Effector memory CD4-positive, alpha-beta T cell (primary cell): Measurements from ENCODE around the gene SLC16A9.

Experiments used
- DNase-seq, 3 donors: peaks; one replicate each; pipeline ENCODE4 v3.0.0-alpha.2; 2020
- H3K27ac ChIP-seq: 2 replicates; pipeline ENCODE4 v1.7.0; 2013; ENCODE audit warnings: mild to moderate bottlenecking, low read length, moderate library complexity; ENCODE audit not compliant: insufficient read depth, poor library complexity, severe bottlenecking
- H3K27me3 ChIP-seq: replicated peaks from 2 replicates; pipeline ENCODE4 v1.7.0; 2013; ENCODE audit warnings: mild to moderate bottlenecking, low read length; ENCODE audit not compliant: insufficient read depth, control insufficient read depth, poor library complexity, severe bottlenecking
- H3K36me3 ChIP-seq: 2 replicates; pipeline ENCODE4 v1.7.0; 2013; ENCODE audit warnings: mild to moderate bottlenecking, low read length, moderate library complexity; ENCODE audit not compliant: control insufficient read depth, insufficient read depth
- H3K4me1 ChIP-seq: 2 replicates; pipeline ENCODE4 v1.7.0; 2013; ENCODE audit warnings: low read length, mild to moderate bottlenecking; ENCODE audit not compliant: control insufficient read depth, insufficient read depth, poor library complexity, severe bottlenecking
- H3K4me3 ChIP-seq: 2 replicates; pipeline ENCODE4 v1.7.0; 2013; ENCODE audit warnings: low read length, low read depth, mild to moderate bottlenecking; ENCODE audit not compliant: insufficient read depth, poor library complexity, severe bottlenecking
- H3K9me3 ChIP-seq: 2 replicates; pipeline ENCODE4 v1.7.0; 2013; ENCODE audit warnings: mild to moderate bottlenecking, low read length, moderate library complexity; ENCODE audit not compliant: control insufficient read depth

SLC16A9 gene

DNA sequence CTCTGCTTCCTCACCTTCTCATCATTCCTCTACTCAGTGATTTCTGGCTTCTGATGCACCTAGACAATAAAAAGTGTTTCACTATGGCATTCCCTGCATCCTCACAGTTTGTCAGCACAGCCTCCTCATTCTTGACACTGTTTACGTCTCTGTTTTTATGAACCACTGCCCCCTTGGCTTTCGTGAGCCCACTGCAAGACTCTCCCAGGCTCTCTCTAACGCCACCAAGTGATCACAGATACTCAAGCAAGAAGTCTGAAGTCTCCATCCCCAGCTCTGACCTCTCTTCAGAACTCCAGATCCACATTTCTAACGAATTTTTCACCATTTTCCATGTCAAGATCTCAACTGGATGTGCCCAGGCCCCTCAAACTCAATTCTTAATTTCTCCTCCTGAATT, 8.9 kb downstream of the SLC16A9 start:
- DNase-seq = no peak
- Histone ChIP-seq H3K9me3 (no peaks in the 10 kb centered on the region), H3K4me1 (no peaks in the 10 kb centered on the region), H3K27me3 (no peaks in the 10 kb centered on the region), H3K4me3 (no peak overlapping the region), H3K36me3 (no peaks in the 10 kb centered on the region), H3K27ac (no peak overlapping the region)

DNA sequence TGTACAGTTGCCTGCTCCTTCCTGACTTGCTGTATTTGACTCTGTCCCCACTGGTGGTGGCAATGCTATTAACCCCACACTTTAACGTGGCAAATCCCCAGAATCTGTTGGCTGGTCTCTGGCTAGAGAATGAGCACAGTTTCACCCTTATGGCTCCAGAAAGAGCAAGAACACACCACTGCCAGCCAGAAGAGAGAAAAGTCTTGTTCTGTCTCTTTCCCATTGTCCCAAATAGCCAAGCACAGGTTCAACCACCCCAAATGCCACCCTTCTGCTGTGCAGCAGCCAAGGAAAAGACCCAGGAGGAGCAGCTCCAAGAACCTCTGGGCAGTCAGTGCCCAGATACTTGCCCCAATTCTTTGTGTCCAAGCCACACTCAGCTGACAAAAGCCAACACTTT, 11.3 kb downstream of the SLC16A9 start:
- H3K27ac ChIP-seq = no peak overlapping the region
- H3K27me3 ChIP-seq = no peaks in the 10 kb centered on the region
- H3K4me1 ChIP-seq = no peaks in the 10 kb centered on the region
- no peak overlapping the region for H3K4me3 ChIP-seq
- DNase-seq = no peak
- no peaks in the 10 kb centered on the region for H3K9me3 ChIP-seq
- H3K36me3 ChIP-seq = no peaks in the 10 kb centered on the region

DNA sequence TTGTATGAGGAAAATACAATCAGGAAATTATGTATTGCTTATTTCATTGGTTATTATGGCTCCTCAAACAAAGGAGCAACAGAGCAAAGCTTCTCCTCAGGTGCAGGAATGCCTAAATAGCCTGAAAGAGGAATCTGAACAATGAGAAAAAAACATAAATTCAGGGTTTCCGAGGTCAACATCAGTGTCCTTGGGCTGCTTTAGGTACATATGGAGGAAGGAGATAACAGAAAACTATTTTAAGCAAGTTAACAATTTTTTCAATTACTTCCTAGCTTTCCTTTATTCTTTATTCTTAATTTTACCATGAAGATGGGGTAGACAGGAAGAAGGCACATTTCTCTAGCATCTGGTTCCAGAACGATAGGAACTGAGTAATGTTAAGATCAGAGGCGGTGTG, 14.0 kb downstream of the SLC16A9 start:
- no peaks in the 10 kb centered on the region for H3K4me1 ChIP-seq
- no peak for DNase-seq
- H3K9me3 ChIP-seq = no peaks in the 10 kb centered on the region
- no peak overlapping the region for H3K27ac ChIP-seq
- no peak overlapping the region for H3K4me3 ChIP-seq
- H3K36me3 ChIP-seq = no peaks in the 10 kb centered on the region
- no peaks in the 10 kb centered on the region for H3K27me3 ChIP-seq

DNA sequence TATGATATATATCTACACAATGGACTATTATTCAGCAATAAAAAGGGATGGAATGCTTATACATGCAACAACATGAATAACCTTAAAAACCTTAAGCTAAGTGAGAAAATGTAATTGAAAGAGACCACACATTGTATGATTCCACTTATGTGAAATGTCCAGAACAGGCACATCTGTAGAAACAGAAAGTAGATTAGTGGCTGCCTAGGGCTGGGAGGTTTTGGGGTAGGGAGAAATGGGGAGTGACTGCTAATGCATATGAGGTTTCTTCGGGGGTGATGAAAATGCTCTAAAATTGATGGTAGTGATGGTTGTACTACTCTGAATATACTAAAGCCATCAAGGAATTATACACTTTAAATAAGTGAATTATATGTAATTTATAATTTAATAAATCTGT, 14.7 kb downstream of the SLC16A9 start:
- Histone ChIP-seq H3K4me1 (no peaks in the 10 kb centered on the region), H3K9me3 (no peaks in the 10 kb centered on the region), H3K36me3 (no peaks in the 10 kb centered on the region), H3K4me3 (no peak overlapping the region), H3K27ac (no peak overlapping the region), H3K27me3 (no peaks in the 10 kb centered on the region)
- no peak for DNase-seq

DNA sequence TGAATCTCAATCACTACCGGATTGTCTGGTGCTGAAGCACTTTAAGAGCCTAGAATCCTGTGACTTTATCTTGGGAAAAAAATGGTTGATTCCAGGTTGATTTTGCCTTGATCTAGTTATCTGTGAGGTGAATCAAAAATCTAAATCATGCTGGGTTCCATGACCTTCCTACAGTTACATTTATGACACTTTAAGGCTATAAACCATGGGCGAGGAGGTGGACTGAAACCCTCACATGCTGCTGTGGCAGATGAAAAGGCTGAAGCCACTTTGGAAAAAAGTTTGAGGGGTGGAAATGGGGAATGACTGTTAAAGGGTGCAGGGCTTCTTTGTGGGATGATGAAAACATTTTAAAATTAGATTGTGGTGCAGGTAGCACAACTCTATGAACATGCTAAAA, 17.5 kb downstream of the SLC16A9 start:
- Histone ChIP-seq H3K27me3 (no peaks in the 10 kb centered on the region), H3K27ac (no peak overlapping the region), H3K4me3 (no peak overlapping the region), H3K4me1 (no peaks in the 10 kb centered on the region), H3K9me3 (no peaks in the 10 kb centered on the region), H3K36me3 (no peaks in the 10 kb centered on the region)
- no peak for DNase-seq

DNA sequence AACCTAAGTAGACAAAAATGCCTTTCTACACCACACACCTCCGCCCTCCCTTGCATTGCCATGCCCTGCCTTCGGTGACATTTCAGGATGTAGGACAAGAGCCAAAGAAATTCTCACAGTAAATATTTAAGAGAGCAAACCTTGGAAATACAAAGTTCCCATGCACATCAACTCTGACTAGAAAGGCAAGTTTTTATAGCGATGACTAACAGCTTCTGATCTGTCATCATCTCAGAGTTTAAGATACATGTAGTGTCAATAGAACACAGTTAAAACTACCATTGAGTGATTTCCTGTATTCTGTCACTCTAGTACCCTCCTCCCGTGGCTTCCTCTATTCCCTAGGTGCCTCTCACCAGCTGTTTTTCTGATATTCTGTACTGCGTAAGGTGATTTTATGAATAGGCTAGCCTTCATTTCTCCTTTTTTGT, 20.7 kb downstream of the SLC16A9 start:
- Histone ChIP-seq H3K4me1 (no peaks in the 10 kb centered on the region), H3K27ac (no peak overlapping the region), H3K36me3 (no peaks in the 10 kb centered on the region), H3K9me3 (no peaks in the 10 kb centered on the region), H3K4me3 (no peak overlapping the region), H3K27me3 (no peaks in the 10 kb centered on the region)
- DNase-seq = no peak

DNA sequence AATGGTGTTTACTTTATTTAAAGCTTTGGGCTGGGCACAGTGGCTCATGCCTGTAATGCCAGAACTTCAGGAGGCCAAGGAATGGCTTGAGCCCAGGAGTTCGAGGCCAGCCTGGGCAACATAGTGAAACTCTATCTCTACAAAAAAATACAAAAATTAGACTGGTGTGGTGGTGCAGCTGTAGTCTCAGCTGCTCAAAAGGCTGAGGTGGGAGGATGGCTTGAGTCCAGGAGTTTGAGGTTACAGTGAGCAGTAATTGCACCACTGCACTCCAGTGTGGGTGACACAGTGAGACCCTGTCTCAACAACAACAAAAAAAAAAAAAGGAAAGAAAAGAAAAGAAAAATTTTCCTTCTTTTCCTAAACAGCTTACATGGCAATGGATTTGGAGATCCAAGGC, 22.0 kb downstream of the SLC16A9 start:
- Histone ChIP-seq H3K4me1 (no peaks in the 10 kb centered on the region), H3K27ac (no peak overlapping the region), H3K27me3 (no peaks in the 10 kb centered on the region), H3K4me3 (no peak overlapping the region), H3K36me3 (no peaks in the 10 kb centered on the region), H3K9me3 (no peaks in the 10 kb centered on the region)
- no peak for DNase-seq

DNA sequence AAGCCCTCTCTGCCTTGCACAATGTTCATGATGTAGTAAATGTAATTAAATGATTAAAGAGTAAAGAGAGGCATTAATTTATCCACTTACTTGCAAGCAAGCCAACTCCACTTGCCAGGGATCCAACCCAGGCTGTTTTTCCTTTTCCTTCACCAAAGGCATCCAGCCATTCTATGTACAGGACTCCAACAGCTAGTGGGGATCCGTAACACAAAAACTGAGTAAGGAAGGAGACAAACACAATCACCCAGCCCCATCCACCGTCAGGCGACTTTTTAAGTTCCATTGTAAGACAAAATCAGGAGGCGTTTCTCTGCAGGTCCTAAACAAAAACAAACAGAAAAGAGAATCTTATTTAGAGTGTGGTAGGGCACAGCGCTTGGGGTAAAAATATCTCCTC, 25.6 kb downstream of the SLC16A9 start:
- Histone ChIP-seq H3K27ac (no peak overlapping the region), H3K4me3 (no peak overlapping the region), H3K9me3 (no peaks in the 10 kb centered on the region), H3K27me3 (no peaks in the 10 kb centered on the region), H3K36me3 (no peaks in the 10 kb centered on the region), H3K4me1 (no peaks in the 10 kb centered on the region)
- DNase-seq = no peak

DNA sequence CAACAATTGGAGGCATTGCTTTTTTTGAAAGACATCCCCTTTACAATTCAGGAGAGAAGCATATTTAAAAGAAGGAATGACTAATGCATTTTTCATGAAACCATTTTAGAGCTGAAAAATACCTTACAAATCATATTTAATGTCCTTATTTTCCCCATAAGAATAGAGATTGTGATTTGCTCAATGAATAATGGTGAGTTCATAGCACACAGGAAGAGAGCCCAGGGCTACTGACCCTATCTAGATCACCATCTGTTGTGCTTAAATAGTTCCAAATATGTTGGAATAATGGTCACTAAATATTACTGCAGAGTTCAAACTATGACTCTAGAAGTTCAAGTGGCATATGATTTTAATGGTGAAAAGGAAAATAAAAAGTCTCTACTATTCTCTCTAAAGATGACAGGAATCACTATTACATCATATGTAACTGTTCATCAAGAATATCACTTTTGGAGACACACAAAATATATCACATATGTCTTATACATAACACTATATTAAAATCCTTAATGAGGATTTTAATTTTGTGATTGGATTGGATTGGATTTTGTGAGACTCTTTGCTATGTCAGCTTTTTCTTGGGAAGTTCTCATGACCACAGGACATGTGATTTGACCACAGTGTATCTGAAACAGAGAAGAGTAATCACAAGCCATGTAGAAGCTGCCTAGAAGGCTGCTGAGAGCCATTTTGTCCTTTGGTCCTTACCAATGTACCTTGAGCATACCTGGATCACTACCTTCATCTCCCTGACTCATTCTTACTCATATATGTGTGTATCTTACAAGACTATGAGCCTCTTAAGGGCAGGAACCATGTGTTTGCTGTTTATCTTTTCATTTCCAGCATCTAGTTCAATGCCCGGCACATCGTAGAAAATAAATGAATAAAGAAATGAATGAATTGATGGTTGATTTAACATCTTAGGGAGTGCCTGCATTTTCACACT, 26.4 kb downstream of the SLC16A9 start:
- Histone ChIP-seq H3K9me3 (no peaks in the 10 kb centered on the region), H3K4me1 (no peaks in the 10 kb centered on the region), H3K36me3 (no peaks in the 10 kb centered on the region), H3K4me3 (no peak overlapping the region), H3K27me3 (no peaks in the 10 kb centered on the region), H3K27ac (no peak overlapping the region)
- no peak for DNase-seq

DNA sequence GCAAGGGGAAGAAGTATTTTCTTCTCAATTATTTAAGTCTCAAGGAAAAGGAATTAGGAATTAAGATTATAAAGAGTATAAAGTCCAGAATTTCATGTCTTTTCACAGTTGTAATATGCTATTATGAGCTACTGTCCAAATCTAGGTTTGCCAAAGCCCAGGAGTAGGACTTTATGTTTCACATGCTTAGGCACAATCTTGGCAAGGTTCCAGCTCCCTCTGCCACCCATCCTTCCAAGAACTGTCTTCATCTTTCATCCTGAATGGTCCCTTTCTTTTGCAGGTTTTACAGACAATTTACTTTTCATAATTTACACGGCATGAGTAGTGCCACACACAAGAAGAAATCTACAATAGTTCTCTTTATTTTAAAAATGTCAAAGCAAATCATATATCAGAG, 29.5 kb downstream of the SLC16A9 start:
- Histone ChIP-seq H3K36me3 (no peaks in the 10 kb centered on the region), H3K9me3 (no peaks in the 10 kb centered on the region), H3K4me3 (no peak overlapping the region), H3K4me1 (no peaks in the 10 kb centered on the region), H3K27me3 (no peaks in the 10 kb centered on the region), H3K27ac (no peak overlapping the region)
- DNase-seq = no peak
